Panc1 (cell line): ENCODE measurements around the gene FRY.

Source experiments
- CTCF ChIP-seq: fragments of 450-650 bp; IDR thresholded peaks from 2 replicates; pipeline ENCODE4 v1.5.1; 2017; ENCODE audit warnings: mild to moderate bottlenecking
- POLR2AphosphoS5 ChIP-seq: IDR thresholded peaks from 2 replicates; pipeline ENCODE4 v1.6.1; 2012; ENCODE audit warnings: mild to moderate bottlenecking, low read depth, low read length, moderate library complexity
- SIN3A ChIP-seq: IDR thresholded peaks from 2 replicates; pipeline ENCODE4 v1.6.1; 2012; ENCODE audit warnings: low read depth, mild to moderate bottlenecking, low read length, moderate library complexity, borderline replicate concordance; ENCODE audit not compliant: insufficient read depth

DNA sequence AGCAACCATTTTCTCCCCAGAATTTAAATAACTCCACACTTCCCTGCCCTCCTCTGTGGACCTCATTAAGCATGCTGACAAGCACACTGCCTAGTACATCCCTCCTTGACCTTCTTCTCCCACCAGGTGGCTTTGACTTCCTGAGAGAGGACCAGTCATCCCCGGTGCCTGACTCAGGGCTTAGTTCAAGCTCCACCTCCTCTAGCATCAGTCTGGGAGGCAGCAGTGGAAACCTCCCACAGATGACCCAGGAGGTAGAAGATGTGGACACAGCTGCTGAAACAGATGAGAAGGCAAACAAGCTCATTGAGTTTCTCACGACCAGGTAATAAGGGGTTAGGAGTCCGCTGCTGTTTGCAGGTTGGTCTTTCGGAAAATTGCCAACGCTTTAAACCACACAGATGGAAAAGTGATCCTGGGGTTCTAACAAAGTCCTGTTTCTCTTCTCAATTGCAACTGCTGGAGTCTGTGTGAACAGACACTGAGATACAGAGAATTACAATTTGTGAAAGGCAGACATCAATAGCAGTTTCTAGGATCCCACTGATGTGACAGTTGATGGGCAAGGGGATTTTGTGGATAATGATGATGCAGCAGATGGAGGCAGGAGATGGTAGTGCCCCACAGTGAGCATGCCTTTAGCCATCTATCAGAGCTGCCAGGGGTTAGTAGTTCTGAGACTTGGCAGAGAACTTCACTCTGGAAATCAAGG, 196.9 kb downstream of the FRY start:
- TF ChIP-seq CTCF (no peak), SIN3A (no peak), POLR2AphosphoS5 (no peak)
